WTC11 (cell line): ENCODE measurements around the gene AMBRA1. TPM values are rescaled to one million over a fixed set of nuclear protein-coding genes. Genes with fewer than 3 reads are reported as not detected.

Experiments
- ATAC-seq: fragments of 200-7000 bp; cut with Tn5 transposase; 2 replicates; pipeline ENCODE4 v1.10.0; 2021; ENCODE audit warnings: mild to moderate bottlenecking, moderate library complexity
- CTCF ChIA-PET: fragments of 300-600 bp; sonication (Branson Sonifier 250); formaldehyde crosslinking; loops from one replicate; lab custom pipeline; 2021; ENCODE audit warnings: antibody characterized with exemption; lab: Charles Lee
- POLR2A ChIA-PET: fragments of 350-600 bp; sonication (Branson Sonifier 250); formaldehyde crosslinking; loops from one replicate; lab custom pipeline; 2021; ENCODE audit warnings: antibody characterized with exemption; lab: Charles Lee
- DNase-seq: peaks from one replicate; pipeline ENCODE4 v3.0.0; 2021; ENCODE audit warnings: low spot score
- H3K27ac Mint-ChIP-seq: 2 replicates; pipeline ENCODE4 v1.8.0; 2021; ENCODE audit warnings: mixed read lengths
- H3K27me3 Mint-ChIP-seq: 2 replicates; pipeline ENCODE4 v1.8.0; 2021; ENCODE audit warnings: low read depth, mild to moderate bottlenecking, moderate library complexity, mixed read lengths
- H3K36me3 Mint-ChIP-seq: 2 replicates; pipeline ENCODE4 v1.8.0; 2021; ENCODE audit warnings: mixed read lengths
- H3K4me1 Mint-ChIP-seq: 2 replicates; pipeline ENCODE4 v1.8.0; 2022; ENCODE audit warnings: mixed read lengths
- H3K4me3 Mint-ChIP-seq: 2 replicates; pipeline ENCODE4 v1.8.0; 2021; ENCODE audit warnings: mild to moderate bottlenecking, moderate library complexity, mixed read lengths
- H3K9me3 Mint-ChIP-seq: 2 replicates; pipeline ENCODE4 v1.8.0; 2021; ENCODE audit warnings: mixed read lengths
- CREB1 ChIP-seq: sonication (generic); formaldehyde crosslinking; IDR thresholded peaks from 2 replicates; pipeline ENCODE4 v1.8.0; 2023; ENCODE audit warnings: mild to moderate bottlenecking, missing genetic modification reagents
- FOXK1 ChIP-seq: sonication (generic); formaldehyde crosslinking; IDR thresholded peaks from 2 replicates; pipeline ENCODE4 v1.8.0; 2022; ENCODE audit warnings: mild to moderate bottlenecking, moderate library complexity, missing genetic modification reagents
- HMGA2 ChIP-seq: fragments of 250-450 bp; sonication (Bioruptor Pico); IDR thresholded peaks from 2 replicates; pipeline ENCODE4 v1.4.0; 2021; ENCODE audit warnings: mild to moderate bottlenecking, moderate library complexity
- JUN ChIP-seq: sonication (generic); formaldehyde crosslinking; IDR thresholded peaks from 2 replicates; pipeline ENCODE4 v1.8.0; 2023; ENCODE audit warnings: mild to moderate bottlenecking, missing genetic modification reagents
- NFYB ChIP-seq: sonication (generic); formaldehyde crosslinking; conservative IDR thresholded peaks from 2 replicates; pipeline ENCODE4 v1.8.0; 2022; ENCODE audit warnings: low read depth, missing genetic modification reagents
- NR1H2 ChIP-seq: sonication (generic); formaldehyde crosslinking; IDR thresholded peaks from 2 replicates; pipeline ENCODE4 v1.9.0; 2021; ENCODE audit warnings: mild to moderate bottlenecking, moderate library complexity, missing genetic modification reagents
- NR2C2 ChIP-seq: sonication (generic); formaldehyde crosslinking; IDR thresholded peaks from 2 replicates; pipeline ENCODE4 v1.8.0; 2022; ENCODE audit warnings: mild to moderate bottlenecking, missing genetic modification reagents
- SP1 ChIP-seq: sonication (generic); formaldehyde crosslinking; conservative IDR thresholded peaks from 2 replicates; pipeline ENCODE4 v1.8.1; 2022; ENCODE audit warnings: missing genetic modification reagents
- ZNF232 ChIP-seq: sonication (generic); formaldehyde crosslinking; IDR thresholded peaks from 2 replicates; pipeline ENCODE4 v1.8.0; 2022; ENCODE audit warnings: mild to moderate bottlenecking, missing genetic modification reagents
- total RNA-seq: library from RNA; stranded (reverse); gene quantifications from 3 replicates; pipeline ENCODE4 v1.2.3, GENCODE V29; 2021
- TF ChIP-seq, protein P1 (sequence below): fragments of 250-450 bp; sonication (Bioruptor Pico); IDR thresholded peaks from 2 replicates; pipeline ENCODE4 v1.9.0; 2021; ENCODE audit warnings: moderate library complexity, mild to moderate bottlenecking, inconsistent platforms, borderline replicate concordance
- TF ChIP-seq, protein P2 (sequence below): sonication (generic); formaldehyde crosslinking; IDR thresholded peaks from 2 replicates; pipeline ENCODE4 v1.8.0; 2023; ENCODE audit warnings: mild to moderate bottlenecking, missing genetic modification reagents
- TF ChIP-seq, protein P3 (sequence below): fragments of 250-450 bp; sonication (Bioruptor Pico); conservative IDR thresholded peaks from 2 replicates; pipeline ENCODE4 v1.9.0; 2021; ENCODE audit warnings: mild to moderate bottlenecking
- TF ChIP-seq, protein P4 (sequence below): fragments of 250-450 bp; sonication (Bioruptor Pico); IDR thresholded peaks from 2 replicates; pipeline ENCODE4 v1.9.0; 2021; ENCODE audit warnings: mild to moderate bottlenecking
- TF ChIP-seq, protein P5 (sequence below): fragments of 250-450 bp; sonication (Bioruptor Pico); IDR thresholded peaks from 2 replicates; pipeline ENCODE4 v1.8.0; 2021; ENCODE audit warnings: mild to moderate bottlenecking
- TF ChIP-seq, protein P6 (sequence below): sonication (generic); formaldehyde crosslinking; IDR thresholded peaks from 2 replicates; pipeline ENCODE4 v1.8.0; 2022; ENCODE audit warnings: mild to moderate bottlenecking, missing genetic modification reagents
- TF ChIP-seq, protein P7 (sequence below): fragments of 250-450 bp; sonication (Bioruptor Pico); IDR thresholded peaks from 2 replicates; pipeline ENCODE4 v1.9.0; 2021; ENCODE audit warnings: mild to moderate bottlenecking
- TF ChIP-seq, protein P8 (sequence below): fragments of 250-450 bp; sonication (Bioruptor Pico); IDR thresholded peaks from 2 replicates; pipeline ENCODE4 v2.1.2; 2022; ENCODE audit warnings: mild to moderate bottlenecking, moderate library complexity

Gene AMBRA1
- total RNA-seq, 1 experiment from 2014 or later: 35.0 TPM

DNA sequence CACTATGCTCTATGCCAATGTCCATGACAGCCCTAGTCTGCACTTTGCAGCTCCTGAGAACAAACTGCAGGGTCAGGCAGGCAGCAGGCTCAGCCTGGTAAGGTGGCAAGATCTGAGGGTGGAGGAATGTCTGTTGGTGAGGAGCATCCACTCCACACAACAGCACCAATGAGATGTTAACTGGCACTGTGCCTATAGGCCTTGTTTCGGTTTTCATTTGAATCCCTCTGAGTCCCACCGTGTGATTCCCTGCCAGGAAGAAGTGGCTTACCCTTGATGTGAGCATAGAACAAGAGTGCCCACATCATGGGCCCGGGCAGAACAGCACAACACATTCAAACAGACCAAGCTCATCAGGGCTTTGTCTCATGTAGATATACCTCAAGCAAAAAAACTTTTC, 158.1 kb downstream of the AMBRA1 start (continued):
- TF ChIP-seq, protein P1, sequence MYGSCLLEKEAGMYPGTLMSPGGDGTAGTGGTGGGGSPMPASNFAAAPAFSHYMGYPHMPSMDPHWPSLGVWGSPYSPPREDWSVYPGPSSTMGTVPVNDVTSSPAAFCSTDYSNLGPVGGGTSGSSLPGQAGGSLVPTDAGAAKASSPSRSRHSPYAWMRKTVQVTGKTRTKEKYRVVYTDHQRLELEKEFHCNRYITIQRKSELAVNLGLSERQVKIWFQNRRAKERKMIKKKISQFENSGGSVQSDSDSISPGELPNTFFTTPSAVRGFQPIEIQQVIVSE (CRISPR knock-in tag): no peak
- TF ChIP-seq, protein P2, sequence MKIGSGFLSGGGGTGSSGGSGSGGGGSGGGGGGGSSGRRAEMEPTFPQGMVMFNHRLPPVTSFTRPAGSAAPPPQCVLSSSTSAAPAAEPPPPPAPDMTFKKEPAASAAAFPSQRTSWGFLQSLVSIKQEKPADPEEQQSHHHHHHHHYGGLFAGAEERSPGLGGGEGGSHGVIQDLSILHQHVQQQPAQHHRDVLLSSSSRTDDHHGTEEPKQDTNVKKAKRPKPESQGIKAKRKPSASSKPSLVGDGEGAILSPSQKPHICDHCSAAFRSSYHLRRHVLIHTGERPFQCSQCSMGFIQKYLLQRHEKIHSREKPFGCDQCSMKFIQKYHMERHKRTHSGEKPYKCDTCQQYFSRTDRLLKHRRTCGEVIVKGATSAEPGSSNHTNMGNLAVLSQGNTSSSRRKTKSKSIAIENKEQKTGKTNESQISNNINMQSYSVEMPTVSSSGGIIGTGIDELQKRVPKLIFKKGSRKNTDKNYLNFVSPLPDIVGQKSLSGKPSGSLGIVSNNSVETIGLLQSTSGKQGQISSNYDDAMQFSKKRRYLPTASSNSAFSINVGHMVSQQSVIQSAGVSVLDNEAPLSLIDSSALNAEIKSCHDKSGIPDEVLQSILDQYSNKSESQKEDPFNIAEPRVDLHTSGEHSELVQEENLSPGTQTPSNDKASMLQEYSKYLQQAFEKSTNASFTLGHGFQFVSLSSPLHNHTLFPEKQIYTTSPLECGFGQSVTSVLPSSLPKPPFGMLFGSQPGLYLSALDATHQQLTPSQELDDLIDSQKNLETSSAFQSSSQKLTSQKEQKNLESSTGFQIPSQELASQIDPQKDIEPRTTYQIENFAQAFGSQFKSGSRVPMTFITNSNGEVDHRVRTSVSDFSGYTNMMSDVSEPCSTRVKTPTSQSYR: no peak
- TF ChIP-seq, protein P3, sequence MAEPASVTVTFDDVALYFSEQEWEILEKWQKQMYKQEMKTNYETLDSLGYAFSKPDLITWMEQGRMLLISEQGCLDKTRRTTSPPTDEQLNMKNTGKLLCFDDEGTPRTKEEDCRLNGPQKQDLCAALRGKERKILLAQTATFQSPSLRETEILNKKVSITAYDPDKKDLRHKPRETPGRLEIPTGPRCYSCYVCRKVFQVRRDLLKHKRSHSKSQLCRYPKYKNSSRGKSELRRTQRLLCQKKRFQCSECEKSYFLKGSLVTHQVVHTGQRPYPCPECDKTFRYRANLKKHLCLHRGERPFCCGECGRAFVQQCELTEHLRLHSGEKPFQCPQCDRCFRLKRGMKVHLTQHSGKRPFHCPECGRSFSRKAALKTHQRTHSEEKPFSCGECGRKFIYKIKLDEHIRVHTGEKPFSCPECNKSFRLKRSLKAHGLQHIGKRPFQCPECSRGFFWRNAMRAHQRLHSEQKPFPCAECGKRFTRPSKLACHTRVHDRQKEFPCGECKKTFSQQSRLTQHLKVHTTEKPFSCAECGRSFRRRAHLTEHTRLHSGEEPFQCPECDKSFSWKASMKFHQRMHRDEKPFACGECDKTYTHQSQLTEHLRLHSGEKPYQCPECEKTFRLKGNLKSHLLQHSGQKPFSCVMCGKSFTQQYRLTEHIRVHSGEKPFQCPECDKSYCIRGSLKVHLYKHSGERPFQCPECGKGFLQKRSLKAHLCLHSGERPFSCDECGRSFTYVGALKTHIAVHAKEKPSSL (CRISPR knock-in tag): no peak
- no peak for TF ChIP-seq HMGA2
- no peak for TF ChIP-seq NR1H2
- TF ChIP-seq, protein P4, sequence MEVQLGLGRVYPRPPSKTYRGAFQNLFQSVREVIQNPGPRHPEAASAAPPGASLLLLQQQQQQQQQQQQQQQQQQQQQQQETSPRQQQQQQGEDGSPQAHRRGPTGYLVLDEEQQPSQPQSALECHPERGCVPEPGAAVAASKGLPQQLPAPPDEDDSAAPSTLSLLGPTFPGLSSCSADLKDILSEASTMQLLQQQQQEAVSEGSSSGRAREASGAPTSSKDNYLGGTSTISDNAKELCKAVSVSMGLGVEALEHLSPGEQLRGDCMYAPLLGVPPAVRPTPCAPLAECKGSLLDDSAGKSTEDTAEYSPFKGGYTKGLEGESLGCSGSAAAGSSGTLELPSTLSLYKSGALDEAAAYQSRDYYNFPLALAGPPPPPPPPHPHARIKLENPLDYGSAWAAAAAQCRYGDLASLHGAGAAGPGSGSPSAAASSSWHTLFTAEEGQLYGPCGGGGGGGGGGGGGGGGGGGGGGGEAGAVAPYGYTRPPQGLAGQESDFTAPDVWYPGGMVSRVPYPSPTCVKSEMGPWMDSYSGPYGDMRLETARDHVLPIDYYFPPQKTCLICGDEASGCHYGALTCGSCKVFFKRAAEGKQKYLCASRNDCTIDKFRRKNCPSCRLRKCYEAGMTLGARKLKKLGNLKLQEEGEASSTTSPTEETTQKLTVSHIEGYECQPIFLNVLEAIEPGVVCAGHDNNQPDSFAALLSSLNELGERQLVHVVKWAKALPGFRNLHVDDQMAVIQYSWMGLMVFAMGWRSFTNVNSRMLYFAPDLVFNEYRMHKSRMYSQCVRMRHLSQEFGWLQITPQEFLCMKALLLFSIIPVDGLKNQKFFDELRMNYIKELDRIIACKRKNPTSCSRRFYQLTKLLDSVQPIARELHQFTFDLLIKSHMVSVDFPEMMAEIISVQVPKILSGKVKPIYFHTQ (CRISPR knock-in tag): no peak

DNA sequence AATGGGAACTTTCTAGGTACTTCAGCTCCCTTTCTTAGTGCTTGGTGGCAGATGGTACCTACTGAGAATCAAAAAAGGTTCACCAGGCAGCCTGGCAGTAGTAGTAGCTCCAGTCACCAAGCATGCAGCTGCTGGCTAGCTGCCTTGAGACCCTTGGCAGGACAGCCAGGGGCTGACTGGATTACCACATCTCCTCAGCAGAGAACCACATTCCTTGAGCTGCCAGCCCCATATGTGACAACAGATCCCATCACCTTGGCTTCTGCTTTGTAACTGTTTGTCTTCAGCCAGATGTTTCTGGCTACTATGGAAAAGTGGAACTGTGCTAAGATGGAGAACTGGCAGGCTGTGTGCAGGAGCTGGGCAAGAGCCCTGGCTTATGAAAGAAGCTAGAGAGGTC, 162.6 kb downstream of the AMBRA1 start:
- ChIA-PET CTCF (interaction anchor here (1.5 to 2.0 kb wide), 3 partner anchors 21 to 98 kb away, joined by 5 to 7 read pairs (median 6); no protein-coding TSS in a partner anchor), POLR2A (no interaction called here)
- Mint-ChIP-seq H3K4me3 (no peak overlapping the region), H3K27ac (no peak overlapping the region; the same call in 1 of the 2 replicates), H3K4me1 (peaks cover 40% of the 10 kb centered on the region), H3K27me3 (peaks cover 14% of the 10 kb centered on the region), H3K9me3 (no peaks in the 10 kb centered on the region), H3K36me3 (peaks cover 23% of the 10 kb centered on the region)
- ATAC-seq (no peak), DNase-seq (no peak)
- TF ChIP-seq, protein P5, sequence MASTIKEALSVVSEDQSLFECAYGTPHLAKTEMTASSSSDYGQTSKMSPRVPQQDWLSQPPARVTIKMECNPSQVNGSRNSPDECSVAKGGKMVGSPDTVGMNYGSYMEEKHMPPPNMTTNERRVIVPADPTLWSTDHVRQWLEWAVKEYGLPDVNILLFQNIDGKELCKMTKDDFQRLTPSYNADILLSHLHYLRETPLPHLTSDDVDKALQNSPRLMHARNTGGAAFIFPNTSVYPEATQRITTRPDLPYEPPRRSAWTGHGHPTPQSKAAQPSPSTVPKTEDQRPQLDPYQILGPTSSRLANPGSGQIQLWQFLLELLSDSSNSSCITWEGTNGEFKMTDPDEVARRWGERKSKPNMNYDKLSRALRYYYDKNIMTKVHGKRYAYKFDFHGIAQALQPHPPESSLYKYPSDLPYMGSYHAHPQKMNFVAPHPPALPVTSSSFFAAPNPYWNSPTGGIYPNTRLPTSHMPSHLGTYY (CRISPR knock-in tag): no peak
- TF ChIP-seq, protein P6, sequence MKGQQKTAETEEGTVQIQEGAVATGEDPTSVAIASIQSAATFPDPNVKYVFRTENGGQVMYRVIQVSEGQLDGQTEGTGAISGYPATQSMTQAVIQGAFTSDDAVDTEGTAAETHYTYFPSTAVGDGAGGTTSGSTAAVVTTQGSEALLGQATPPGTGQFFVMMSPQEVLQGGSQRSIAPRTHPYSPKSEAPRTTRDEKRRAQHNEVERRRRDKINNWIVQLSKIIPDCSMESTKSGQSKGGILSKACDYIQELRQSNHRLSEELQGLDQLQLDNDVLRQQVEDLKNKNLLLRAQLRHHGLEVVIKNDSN (CRISPR knock-in tag): no peak
- no peak for TF ChIP-seq FOXK1 (CRISPR knock-in tag)
- no peak for TF ChIP-seq SP1 (CRISPR knock-in tag)

DNA sequence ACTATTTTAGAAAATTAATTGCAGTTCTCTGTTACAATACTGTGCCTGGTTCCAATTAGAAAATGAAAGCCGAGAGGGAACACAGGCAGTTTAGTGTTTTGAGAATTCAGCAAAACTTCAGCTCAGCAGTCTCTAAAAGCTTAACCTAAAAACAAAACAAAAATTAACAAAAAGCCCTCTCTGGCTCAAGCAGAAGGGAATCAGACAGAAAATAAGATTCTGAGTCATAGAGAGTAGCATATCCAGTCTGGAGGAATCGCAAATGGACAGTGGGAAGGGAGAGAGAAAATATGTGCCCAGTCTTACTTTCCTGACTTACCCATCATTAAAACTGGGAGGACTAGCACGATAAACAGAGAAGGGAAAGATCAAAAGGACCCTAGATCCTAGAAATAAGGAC, 164.1 kb downstream of the AMBRA1 start:
- no peak for DNase-seq
- peaks cover 20% of the 10 kb centered on the region for H3K36me3 Mint-ChIP-seq
- no peak for ATAC-seq
- ChIA-PET POLR2A (no interaction called here), CTCF (interaction anchor here (1.0 to 2.0 kb wide), 3 partner anchors 19 to 100 kb away, joined by 3 to 6 read pairs (median 4); no protein-coding TSS in a partner anchor)
- H3K27ac Mint-ChIP-seq: 0 out of 2 replicates have a peak overlapping the region, but pooled peaks have one; percentile 1
- H3K9me3 Mint-ChIP-seq: no peaks in the 10 kb centered on the region
- TF ChIP-seq, protein P7, sequence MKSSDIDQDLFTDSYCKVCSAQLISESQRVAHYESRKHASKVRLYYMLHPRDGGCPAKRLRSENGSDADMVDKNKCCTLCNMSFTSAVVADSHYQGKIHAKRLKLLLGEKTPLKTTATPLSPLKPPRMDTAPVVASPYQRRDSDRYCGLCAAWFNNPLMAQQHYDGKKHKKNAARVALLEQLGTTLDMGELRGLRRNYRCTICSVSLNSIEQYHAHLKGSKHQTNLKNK (CRISPR knock-in tag): no peak
- TF ChIP-seq JUN (CRISPR knock-in tag): no peak
- TF ChIP-seq CREB1 (CRISPR knock-in tag): no peak
- no peak for TF ChIP-seq ZNF232
- no peak for TF ChIP-seq NR2C2 (CRISPR knock-in tag)
- no peak for TF ChIP-seq NFYB
- TF ChIP-seq, protein P8, sequence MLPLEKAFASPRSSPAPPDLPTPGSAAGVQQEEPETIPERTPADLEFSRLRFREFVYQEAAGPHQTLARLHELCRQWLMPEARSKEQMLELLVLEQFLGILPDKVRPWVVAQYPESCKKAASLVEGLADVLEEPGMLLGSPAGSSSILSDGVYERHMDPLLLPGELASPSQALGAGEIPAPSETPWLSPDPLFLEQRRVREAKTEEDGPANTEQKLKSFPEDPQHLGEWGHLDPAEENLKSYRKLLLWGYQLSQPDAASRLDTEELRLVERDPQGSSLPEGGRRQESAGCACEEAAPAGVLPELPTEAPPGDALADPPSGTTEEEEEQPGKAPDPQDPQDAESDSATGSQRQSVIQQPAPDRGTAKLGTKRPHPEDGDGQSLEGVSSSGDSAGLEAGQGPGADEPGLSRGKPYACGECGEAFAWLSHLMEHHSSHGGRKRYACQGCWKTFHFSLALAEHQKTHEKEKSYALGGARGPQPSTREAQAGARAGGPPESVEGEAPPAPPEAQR: no peak
- H3K27me3 Mint-ChIP-seq: peaks cover 2% of the 10 kb centered on the region
- H3K4me1 Mint-ChIP-seq: peaks cover 25% of the 10 kb centered on the region
- H3K4me3 Mint-ChIP-seq: no peak overlapping the region
